ENCODE data around the gene ARHGAP27. TPM values are rescaled to one million over a fixed set of nuclear protein-coding genes. Genes with fewer than 3 reads are reported as not detected.
"Not testable (repeated sequence)": the region's sequence is repeated elsewhere in the genome, so short reads cannot be mapped to it uniquely, and the experiment has no call there.

The ARHGAP27 gene
- total RNA-seq, 2 experiments from 2014 or later = 79.5 to 104 TPM

- no peaks in the 10 kb centered on the region for H3K9me3 Mint-ChIP-seq (ENCODE audit: low read depth)
- no peak for ATAC-seq
- peak overlapping the region; percentile 15 for H3K27ac Mint-ChIP-seq
- peak; percentile 34 for DNase-seq
- H3K36me3 Mint-ChIP-seq = peaks cover 6% of the 10 kb centered on the region
- no peak overlapping the region for H3K4me3 Mint-ChIP-seq
- peaks cover 29% of the 10 kb centered on the region for H3K4me1 Mint-ChIP-seq
- CTCF ChIA-PET = no interaction called here
- H3K27me3 Mint-ChIP-seq = no peaks in the 10 kb centered on the region
Observed at GRCh38 chr17:45441526-45442310, 9.0 kb upstream of the ARHGAP27 start.

DNA sequence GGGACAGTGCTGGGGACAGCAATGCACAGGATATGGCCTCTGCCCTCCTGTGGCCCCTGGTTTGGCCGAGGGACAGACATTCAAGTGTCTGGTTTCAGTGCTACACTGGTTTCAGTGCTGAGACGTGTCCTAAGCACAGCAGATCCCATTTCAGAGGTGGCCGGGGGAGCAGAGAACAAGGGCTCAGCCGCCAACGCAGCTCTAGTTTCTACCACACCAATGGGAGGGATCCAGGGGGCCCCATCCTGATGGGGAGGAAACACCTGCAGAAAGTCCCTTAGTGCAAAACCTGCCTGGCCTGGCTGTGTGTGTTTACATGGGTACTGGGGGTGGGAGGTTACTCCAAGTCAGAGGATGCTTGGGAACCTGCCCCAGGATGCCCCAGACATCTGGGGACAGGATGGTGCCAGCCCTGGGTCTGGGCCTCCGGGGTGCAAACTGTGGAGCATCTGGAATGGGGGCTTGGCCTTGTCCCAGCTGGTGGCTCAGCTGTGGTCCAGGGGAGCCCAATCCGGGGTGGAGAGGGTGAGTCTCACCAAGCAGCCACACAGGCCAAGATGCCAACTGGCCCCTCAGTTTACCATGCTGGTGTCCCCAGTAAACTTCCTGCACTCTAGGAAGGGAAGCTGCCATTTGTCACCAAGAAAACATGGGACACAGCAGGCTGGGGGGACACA is 8.3 kb upstream of the ARHGAP27 start:
- DNase-seq; ATAC-seq; H3K36me3 Mint-ChIP-seq; H3K27me3 Mint-ChIP-seq; H3K9me3 Mint-ChIP-seq (ENCODE audit: low read depth); H3K4me3 Mint-ChIP-seq: not testable (repeated sequence)
- CTCF ChIA-PET = interaction anchor here (1.5 kb wide), 1 partner anchor 12 kb away, joined by 7 read pairs; no protein-coding TSS in a partner anchor
- Mint-ChIP-seq H3K4me1 (peaks cover 23% of the 10 kb centered on the region), H3K27ac (peak overlapping the region; percentile 68)

DNA sequence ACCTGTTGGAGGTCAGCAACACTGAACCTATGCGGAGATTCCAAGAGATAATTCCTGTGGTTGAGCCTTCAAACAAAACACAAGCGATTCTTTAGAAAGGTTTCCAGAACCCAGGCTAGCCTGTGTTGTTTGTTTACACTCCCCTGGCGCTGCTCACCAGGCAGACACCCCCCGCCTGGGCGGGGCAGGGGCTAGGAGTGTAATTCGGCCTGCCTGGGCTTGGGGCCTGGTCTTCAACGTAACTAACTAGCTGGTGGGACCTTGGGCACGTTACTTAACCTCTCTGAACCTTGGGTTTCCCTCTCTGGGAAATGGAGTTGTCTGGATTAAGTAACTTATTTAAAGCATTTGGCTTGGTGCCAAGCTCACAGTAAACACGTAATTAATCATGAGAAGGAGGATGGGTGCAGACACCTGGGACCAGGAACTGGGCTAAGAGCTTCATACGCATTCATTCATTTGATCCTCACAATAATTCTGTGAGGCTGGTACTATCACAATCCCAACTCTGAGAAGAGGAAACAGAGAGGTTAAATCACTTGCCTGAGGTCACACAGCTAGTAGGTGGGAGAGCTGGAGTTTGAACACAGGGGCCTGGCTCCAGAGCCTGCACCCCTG is 7.6 kb upstream of the ARHGAP27 start:
- CTCF ChIA-PET = interaction anchor here (1.5 kb wide), 1 partner anchor 12 kb away, joined by 7 read pairs; no protein-coding TSS in a partner anchor

DNA sequence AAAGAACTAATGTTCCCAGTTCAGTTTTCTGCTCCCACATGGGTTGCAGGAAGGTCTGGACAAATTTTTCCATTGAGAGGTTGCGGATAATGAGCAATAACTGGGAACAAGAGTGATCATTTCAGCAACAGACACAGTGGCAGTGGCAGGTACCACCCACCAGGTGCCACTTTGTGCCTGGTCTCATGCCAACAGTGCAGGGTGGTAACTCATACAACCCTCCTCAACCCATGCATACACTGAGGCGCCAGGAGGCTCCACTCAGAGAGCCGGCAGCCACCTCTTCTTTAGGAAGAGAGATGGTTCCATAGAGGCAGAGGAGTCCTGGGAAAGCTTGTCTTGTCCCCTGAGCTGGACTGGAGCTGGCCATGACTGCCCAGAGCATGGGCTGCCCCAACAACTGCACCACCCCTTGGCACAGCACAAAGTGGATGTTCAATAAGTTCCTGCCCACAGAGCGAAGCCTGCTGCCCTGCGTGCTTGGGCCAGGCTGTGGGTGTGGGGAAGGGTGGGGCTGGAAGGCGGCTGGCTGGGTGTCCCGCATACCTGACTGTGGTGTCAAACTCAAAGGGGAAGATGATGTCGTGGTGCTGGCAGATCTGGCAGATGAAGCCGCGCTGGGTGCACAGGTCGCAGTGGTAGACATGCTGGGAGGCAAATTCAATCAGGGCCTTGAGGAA is 6.4 kb upstream of the ARHGAP27 start:
- peaks cover 10% of the 10 kb centered on the region for H3K4me1 Mint-ChIP-seq
- CTCF ChIA-PET = no interaction called here
- DNase-seq = no peak
- H3K9me3 Mint-ChIP-seq (ENCODE audit: low read depth) = no peaks in the 10 kb centered on the region
- H3K27ac Mint-ChIP-seq = no peak overlapping the region
- no peaks in the 10 kb centered on the region for H3K36me3 Mint-ChIP-seq
- H3K4me3 Mint-ChIP-seq = no peak overlapping the region
- H3K27me3 Mint-ChIP-seq = no peaks in the 10 kb centered on the region
- ATAC-seq = no peak

More for the DNA sequence above, 7.6 kb upstream of the ARHGAP27 start:
- no peak overlapping the region for H3K4me3 Mint-ChIP-seq
- ATAC-seq (no peak), DNase-seq (no peak)
- peak overlapping the region; percentile 68 for H3K27ac Mint-ChIP-seq
- no peaks in the 10 kb centered on the region for H3K9me3 Mint-ChIP-seq (ENCODE audit: low read depth)
- peaks cover 18% of the 10 kb centered on the region for H3K4me1 Mint-ChIP-seq
- H3K36me3 Mint-ChIP-seq = peaks cover 4% of the 10 kb centered on the region
- H3K27me3 Mint-ChIP-seq = no peaks in the 10 kb centered on the region

DNA sequence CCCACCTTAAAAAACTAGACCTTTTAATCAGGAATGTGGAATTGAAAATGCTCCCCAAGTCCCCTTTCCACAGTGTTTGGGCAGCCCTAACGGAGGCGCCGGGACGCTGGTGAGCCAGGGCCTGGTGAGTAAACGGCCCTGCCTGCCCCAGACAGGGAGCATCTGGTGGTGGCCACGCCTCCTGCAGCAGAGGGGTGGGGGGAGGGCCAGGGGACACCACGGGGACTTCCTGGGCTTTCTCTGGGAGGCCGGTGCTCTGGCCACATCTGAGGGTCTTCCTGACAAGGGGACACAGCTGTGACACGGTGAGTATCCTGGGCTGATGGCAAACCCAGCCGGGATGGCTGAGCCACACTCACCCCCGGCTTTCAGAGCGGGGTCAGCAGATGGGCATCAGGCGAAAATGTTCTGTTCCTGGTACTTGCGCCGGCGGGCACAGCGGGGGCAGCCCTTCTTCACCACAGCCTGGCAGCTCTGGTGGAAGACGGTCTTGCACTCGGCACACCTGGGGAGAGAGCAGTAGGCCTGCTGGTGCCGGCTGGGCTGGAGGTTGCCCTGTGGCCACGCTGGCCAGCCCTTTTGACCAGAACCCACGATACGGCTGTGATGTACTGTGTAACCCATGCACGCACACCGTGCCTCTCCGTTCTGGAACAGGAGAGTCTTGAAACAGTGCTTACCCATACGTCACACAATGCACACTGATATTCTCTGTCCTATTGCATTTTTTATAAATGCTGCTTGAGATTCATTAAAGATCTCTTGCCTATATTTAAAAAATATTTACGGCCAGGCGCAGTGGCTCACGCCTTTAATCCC is 5.0 kb upstream of the ARHGAP27 start:
- peaks cover 12% of the 10 kb centered on the region for H3K4me1 Mint-ChIP-seq
- H3K27me3 Mint-ChIP-seq = no peaks in the 10 kb centered on the region
- DNase-seq = no peak
- ATAC-seq = no peak
- no peak overlapping the region for H3K27ac Mint-ChIP-seq
- H3K9me3 Mint-ChIP-seq (ENCODE audit: low read depth) = no peaks in the 10 kb centered on the region
- H3K4me3 Mint-ChIP-seq = no peak overlapping the region
- no peaks in the 10 kb centered on the region for H3K36me3 Mint-ChIP-seq
- CTCF ChIA-PET = no interaction called here

GRCh38 chr17:45436625-45437464 is 4.2 kb upstream of the ARHGAP27 start:
- H3K36me3 Mint-ChIP-seq = no peaks in the 10 kb centered on the region
- CTCF ChIA-PET = no interaction called here
- no peaks in the 10 kb centered on the region for H3K9me3 Mint-ChIP-seq (ENCODE audit: low read depth)
- H3K27ac Mint-ChIP-seq = no peak overlapping the region
- H3K4me3 Mint-ChIP-seq = no peak overlapping the region
- ATAC-seq = no peak
- no peak for DNase-seq
- H3K27me3 Mint-ChIP-seq = no peaks in the 10 kb centered on the region
- peaks cover 12% of the 10 kb centered on the region for H3K4me1 Mint-ChIP-seq

- peaks cover 12% of the 10 kb centered on the region for H3K4me1 Mint-ChIP-seq
- no peaks in the 10 kb centered on the region for H3K9me3 Mint-ChIP-seq (ENCODE audit: low read depth)
- H3K4me3 Mint-ChIP-seq = no peak overlapping the region
- ATAC-seq (no peak), DNase-seq (no peak)
- CTCF ChIA-PET = no interaction called here
- H3K27ac Mint-ChIP-seq = no peak overlapping the region
- no peaks in the 10 kb centered on the region for H3K36me3 Mint-ChIP-seq
- H3K27me3 Mint-ChIP-seq = no peaks in the 10 kb centered on the region
Observed at GRCh38 chr17:45436161-45436560, 3.5 kb upstream of the ARHGAP27 start.

DNA sequence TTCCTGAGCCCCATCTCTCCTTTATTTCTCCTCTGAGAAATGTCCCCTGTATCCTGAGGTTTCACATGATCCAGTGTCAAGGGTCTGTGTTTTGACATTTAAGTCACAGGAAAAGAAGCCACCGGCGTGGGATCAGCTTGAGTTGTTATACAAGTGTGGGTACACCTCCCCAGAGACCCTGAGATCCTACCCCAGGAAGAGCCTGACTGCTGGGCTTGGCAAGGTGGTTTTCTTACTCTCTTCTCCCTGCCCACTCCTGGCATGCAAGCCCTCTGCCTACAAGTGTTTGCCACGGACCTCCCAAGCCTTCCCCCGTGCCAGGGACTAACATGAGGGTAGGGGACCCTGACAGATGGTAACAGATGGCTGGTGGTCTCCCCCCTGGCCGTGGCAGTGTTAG is 2.8 kb upstream of the ARHGAP27 start:
- H3K27me3 Mint-ChIP-seq = no peaks in the 10 kb centered on the region
- no peak for DNase-seq
- CTCF ChIA-PET = no interaction called here
- H3K27ac Mint-ChIP-seq = peak overlapping the region; percentile 55
- H3K4me3 Mint-ChIP-seq = no peak overlapping the region
- peaks cover 2% of the 10 kb centered on the region for H3K36me3 Mint-ChIP-seq
- H3K9me3 Mint-ChIP-seq (ENCODE audit: low read depth) = no peaks in the 10 kb centered on the region
- peaks cover 9% of the 10 kb centered on the region for H3K4me1 Mint-ChIP-seq
- no peak for ATAC-seq

DNA sequence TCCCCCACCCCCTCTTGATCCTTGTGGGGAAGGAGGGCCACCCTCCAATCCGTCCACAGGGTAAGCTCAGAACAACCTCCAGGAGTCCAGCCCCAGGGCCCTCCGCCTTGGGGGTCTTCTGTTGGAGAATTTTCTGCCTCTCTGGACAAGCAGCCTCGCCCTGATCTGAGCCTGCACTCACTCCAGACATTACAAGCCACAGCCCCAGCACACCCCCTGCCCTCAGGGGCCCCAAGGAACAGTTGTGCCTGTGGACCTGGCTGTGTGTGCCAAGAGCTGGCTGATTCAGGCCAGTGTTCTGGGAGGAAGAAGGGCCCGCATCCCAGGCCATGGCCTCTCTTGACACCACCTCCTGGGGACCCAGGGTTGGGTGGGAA is 477 bp upstream of the ARHGAP27 start:
- Mint-ChIP-seq H3K27me3 (no peaks in the 10 kb centered on the region), H3K36me3 (peaks cover 7% of the 10 kb centered on the region), H3K4me3 (peak overlapping the region; percentile 39), H3K9me3 (ENCODE audit: low read depth) (no peaks in the 10 kb centered on the region), H3K4me1 (peaks cover 22% of the 10 kb centered on the region), H3K27ac (no peak overlapping the region)
- DNase-seq (no peak), ATAC-seq (no peak)
- CTCF ChIA-PET = no interaction called here

DNA sequence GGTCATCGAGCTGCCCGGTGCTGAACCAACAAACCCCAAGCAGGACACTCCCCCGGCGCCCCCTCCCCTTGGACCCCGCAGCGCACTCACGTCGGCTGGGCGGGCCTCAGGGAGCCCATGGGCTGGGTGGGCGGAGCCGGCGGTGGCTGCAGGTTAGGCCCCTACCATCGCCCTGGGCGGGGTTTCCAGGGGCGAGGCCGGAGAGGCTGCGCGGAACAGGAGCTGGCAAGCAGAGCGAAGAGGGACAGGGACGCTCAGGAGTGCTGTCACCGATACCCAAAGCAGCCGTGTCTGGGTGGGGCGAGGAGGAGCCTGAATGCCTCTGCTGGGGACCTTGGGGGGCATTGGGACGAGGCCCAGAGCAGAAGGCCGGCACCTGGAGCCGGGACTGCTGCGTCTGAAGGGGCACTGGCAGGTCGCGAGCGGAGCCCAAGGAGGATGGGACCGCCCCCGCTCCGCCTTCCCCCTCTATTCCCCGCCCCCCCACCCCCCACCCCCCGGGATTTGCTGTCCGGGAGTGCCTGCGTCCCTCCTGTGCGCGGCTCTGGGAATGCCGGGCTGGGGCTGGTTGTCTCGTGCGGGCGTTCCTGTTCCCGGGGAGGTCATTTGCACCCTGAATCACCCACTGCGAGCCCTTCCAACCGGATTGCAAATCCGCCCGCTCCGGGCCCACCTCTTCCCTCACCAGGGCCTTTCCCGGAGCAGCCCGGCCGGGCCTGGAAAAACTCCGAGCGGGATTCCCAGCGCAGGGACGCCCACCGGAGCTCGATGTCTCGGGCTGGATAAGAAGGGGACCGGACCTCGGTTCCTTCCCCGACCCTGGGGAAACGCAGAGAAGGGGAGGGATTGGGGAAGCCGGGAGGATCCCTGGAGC is 902 bp downstream of the ARHGAP27 start:
- Mint-ChIP-seq H3K36me3 (peaks cover 7% of the 10 kb centered on the region), H3K4me3 (peak overlapping the region; percentile 86), H3K4me1 (peaks cover 26% of the 10 kb centered on the region), H3K9me3 (ENCODE audit: low read depth) (no peaks in the 10 kb centered on the region), H3K27ac (peak overlapping the region; percentile 88), H3K27me3 (no peaks in the 10 kb centered on the region)
- peak; percentile 86 for ATAC-seq
- DNase-seq = peak; percentile 94
- CTCF ChIA-PET = interaction anchor here (0.7 to 1.5 kb wide), 6 partner anchors 24 to 234 kb away, joined by 3 to 6 read pairs (median 4); partner anchors contain the start of genes MAP3K14 and PLEKHM1

DNA sequence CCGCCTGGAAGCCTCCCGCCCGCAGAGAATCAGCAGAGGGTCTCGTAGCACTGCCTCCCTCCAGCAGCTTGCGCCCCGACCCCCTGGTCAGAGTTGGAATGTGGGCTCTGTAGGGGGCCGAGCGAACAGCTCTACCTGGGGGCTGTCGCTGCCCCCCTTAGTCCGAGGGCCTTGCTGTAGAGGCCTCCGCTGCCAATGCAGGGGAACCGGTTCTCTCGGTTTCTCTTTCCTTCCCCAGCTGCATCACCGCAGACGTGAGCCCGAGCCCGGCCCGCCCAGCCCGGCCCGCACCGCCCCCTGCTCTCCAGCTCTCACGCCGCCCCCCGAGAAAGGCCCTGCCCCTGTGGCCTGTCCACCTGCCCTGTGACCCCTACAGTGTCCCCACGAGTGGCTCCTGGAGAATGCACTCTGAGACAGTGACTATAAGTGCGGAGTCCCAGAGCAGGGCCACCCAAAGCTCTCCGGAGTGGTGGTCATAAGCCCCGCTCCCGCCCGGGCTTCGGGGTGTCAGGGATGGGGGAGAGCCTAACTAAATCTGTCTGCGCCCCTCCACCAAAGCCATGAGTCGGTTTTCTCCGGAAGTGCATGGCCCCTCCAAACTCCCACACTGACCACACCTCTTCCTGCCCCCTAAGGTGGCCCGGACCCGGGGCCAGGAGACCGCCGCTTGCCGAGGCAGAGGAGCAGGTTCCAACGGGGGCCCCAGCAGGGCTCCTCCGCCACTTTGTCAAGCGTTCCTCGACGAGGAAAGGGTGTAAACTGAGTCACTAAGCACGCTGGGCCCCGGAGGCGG is 1.7 kb downstream of the ARHGAP27 start:
- H3K27me3 Mint-ChIP-seq = no peaks in the 10 kb centered on the region

More for the DNA sequence above, 1.7 kb downstream of the ARHGAP27 start:
- Mint-ChIP-seq H3K27ac (peak overlapping the region; percentile 88), H3K4me1 (peaks cover 26% of the 10 kb centered on the region), H3K4me3 (peak overlapping the region; percentile 86), H3K9me3 (ENCODE audit: low read depth) (no peaks in the 10 kb centered on the region), H3K36me3 (peaks cover 7% of the 10 kb centered on the region)
- ATAC-seq (peak; percentile 41), DNase-seq (peak; percentile 84)
- CTCF ChIA-PET = interaction anchor here (0.8 to 1.5 kb wide), 6 partner anchors 23 to 233 kb away, joined by 3 to 6 read pairs (median 4); partner anchors contain the start of gene MAP3K14

Measured in activated CD8-positive, alpha-beta memory T cell treated with anti-CD3 and anti-CD28 coated beads, Interleukin-2, amount 10 ng/mL, durations not matched to agents 7 days and 5 days (primary cell).